Esophagus muscularis mucosa (tissue), 4 donors: ENCODE measurements around the gene ALX3. TPM values are rescaled to one million over a fixed set of nuclear protein-coding genes. Genes with fewer than 3 reads are reported as not detected.
"Not testable (repeated sequence)": the region's sequence is repeated elsewhere in the genome, so short reads cannot be mapped to it uniquely, and the experiment has no call there.

Source experiments
- DNase-seq: peaks from one replicate; pipeline ENCODE4 v3.0.0-alpha.2; 2017; ENCODE audit errors: extremely low spot score
- H3K27ac ChIP-seq, 4 donors: fragments of 200-600 bp; sonication (generic); replicated peaks in 1 of 4; 1 replicate in 3 of 4; 2 replicates in 1 of 4; pipeline ENCODE4 v1.5.1; 2016 to 2019; ENCODE audit warnings: mild to moderate bottlenecking in 1 of 4
- H3K27me3 ChIP-seq, 4 donors: fragments of 200-600 bp; sonication (generic); one replicate each; pipeline versions ENCODE4 v1.5.1 to v1.6.0; 2016 to 2019
- H3K36me3 ChIP-seq, 4 donors: fragments of 200-600 bp; sonication (generic); one replicate each; pipeline ENCODE4 v1.5.1; 2016 to 2019
- H3K4me1 ChIP-seq, 4 donors: fragments of 200-600 bp; sonication (generic); one replicate each; pipeline ENCODE4 v1.5.1; 2016 to 2019
- H3K4me3 ChIP-seq, 4 donors: fragments of 200-600 bp; sonication (generic); 1 replicate in 2 of 4; 2 replicates in 2 of 4; pipeline ENCODE4 v1.5.1; 2016 to 2019; ENCODE audit warnings: mild to moderate bottlenecking in 4 of 4, moderate library complexity in 1 of 4
- H3K9me3 ChIP-seq, 4 donors: fragments of 200-600 bp; sonication (generic); 1 replicate in 3 of 4; 2 replicates in 1 of 4; pipeline ENCODE4 v1.5.1; 2016 to 2019
- CTCF ChIP-seq, 3 experiments: fragments of 200-600 bp in 2 of 3; fragments of 450-650 bp in 1 of 3; sonication (generic) in 2 of 3; IDR thresholded peaks; one replicate each; pipeline ENCODE4 v1.5.1; 2017 to 2019; ENCODE audit warnings: antibody characterized with exemption in 3 of 3, mild to moderate bottlenecking in 2 of 3, moderate library complexity in 1 of 3
- EP300 ChIP-seq: sonication (generic); formaldehyde crosslinking; IDR thresholded peaks from one replicate; pipeline ENCODE4 v1.6.1; 2017; ENCODE audit warnings: antibody characterized with exemption
- POLR2A ChIP-seq: fragments of 450-650 bp; IDR thresholded peaks from one replicate; pipeline ENCODE4 v1.6.1; 2017; ENCODE audit warnings: antibody characterized with exemption, moderate library complexity, mild to moderate bottlenecking, low read depth
- POLR2AphosphoS5 ChIP-seq, 2 donors: sonication (generic); formaldehyde crosslinking; IDR thresholded peaks; one replicate each; pipeline ENCODE4 v1.6.1; 2017; ENCODE audit warnings: antibody characterized with exemption in 2 of 2
- WGBS: methylation state at CpG from one replicate; pipeline ENCODE4 v1.1.5; 2018; 5-methylcytosine and 5-hydroxymethylcytosine counted together
- intact Hi-C: fragments of 100-400 bp; cut with DNase I; formaldehyde crosslinking; loops from one replicate; pipeline ENCODE4 v1.15.1; 2023
- total RNA-seq, 4 donors: library from RNA; depleted of rRNA; stranded (reverse); fragments of >200 nt; gene quantifications; one replicate each; pipeline versions ENCODE4 v1.1.0 to v1.2.1, GENCODE V29; 2016

ALX3 gene
- total RNA-seq, 4 donors from 2014 or later = not detected

GRCh38 chr1:110034451-110035235 lies 35.8 kb downstream of the ALX3 start, which contains the start of gene STRIP1:
TSS of gene STRIP1 (plus strand) at chr1:110034624. CDS start at chr1:110034638, 14 bp downstream.
- intact Hi-C loops = no loop called here
- Histone ChIP-seq H3K27me3 (no peaks in the 10 kb centered on the region), H3K27ac (peak within 1 kb of the TSS; percentile 88 to 97 (median 90)), H3K36me3 (peaks cover 17 to 22% (median 20%) of the 10 kb centered on the region in 4 donors), H3K4me3 (peak within 1 kb of the TSS; percentile 79 to 99 (median 94)), H3K9me3 (no peaks in the 10 kb centered on the region), H3K4me1 (peaks cover 15 to 29% (median 27%) of the 10 kb centered on the region in 4 donors)
- DNase-seq = peak; percentile 98
- no peak for TF ChIP-seq EP300
- peak; percentile 78 to 85 for TF ChIP-seq POLR2AphosphoS5 (IDR thresholded peaks at IDR 0.05)
- TF ChIP-seq CTCF (IDR thresholded peaks at IDR 0.05) = peak in 1 of 3 experiments; percentile 31
- TF ChIP-seq POLR2A = no peak
- under 1% methylated on average over 16 of the region's 66 CpGs for WGBS

GRCh38 chr1:110034040-110034450 lies 36.4 kb downstream of the ALX3 start:
- H3K4me3 ChIP-seq = peak overlapping the region; percentile 79 to 99 (median 94)
- H3K27ac ChIP-seq = peak overlapping the region; percentile 88 to 97 (median 90)
- no peaks in the 10 kb centered on the region for H3K27me3 ChIP-seq
- TF ChIP-seq EP300 (no peak), CTCF (IDR thresholded peaks at IDR 0.05) (no peak), POLR2A (no peak), POLR2AphosphoS5 (IDR thresholded peaks at IDR 0.05) (no peak)
- intact Hi-C loops = no loop called here
- peaks cover 15 to 32% (median 28%) of the 10 kb centered on the region in 4 donors for H3K4me1 ChIP-seq
- DNase-seq = no peak
- 48% methylated on average over 4 of the region's 4 CpGs for WGBS
- no peaks in the 10 kb centered on the region for H3K9me3 ChIP-seq
- peaks cover 11 to 16% (median 14%) of the 10 kb centered on the region in 4 donors for H3K36me3 ChIP-seq

GRCh38 chr1:110033421-110033820 lies 37.1 kb downstream of the ALX3 start:
- H3K4me3 ChIP-seq = no peak overlapping the region
- WGBS = 93% methylated on average over 5 of the region's 5 CpGs
- H3K4me1 ChIP-seq = peaks cover 15 to 32% (median 28%) of the 10 kb centered on the region in 4 donors
- H3K27me3 ChIP-seq = no peaks in the 10 kb centered on the region
- no peak for DNase-seq
- intact Hi-C loops = no loop called here
- H3K9me3 ChIP-seq = no peaks in the 10 kb centered on the region
- TF ChIP-seq POLR2AphosphoS5 (IDR thresholded peaks at IDR 0.05) (no peak), EP300 (no peak), CTCF (IDR thresholded peaks at IDR 0.05) (no peak), POLR2A (no peak)
- H3K27ac ChIP-seq = no peak overlapping the region
- peaks cover 5 to 10% (median 8%) of the 10 kb centered on the region in 4 donors for H3K36me3 ChIP-seq

- H3K27me3 ChIP-seq = no peaks in the 10 kb centered on the region
- H3K27ac ChIP-seq = no peak overlapping the region
- peaks cover 15 to 32% (median 28%) of the 10 kb centered on the region in 4 donors for H3K4me1 ChIP-seq
- H3K9me3 ChIP-seq = no peaks in the 10 kb centered on the region
- intact Hi-C loops = no loop called here
- no peak for DNase-seq
- H3K4me3 ChIP-seq = no peak overlapping the region
- 98% methylated on average over 2 of the region's 2 CpGs for WGBS
- no peaks in the 10 kb centered on the region for H3K36me3 ChIP-seq
- TF ChIP-seq EP300 = no peak
- no peak for TF ChIP-seq CTCF (IDR thresholded peaks at IDR 0.05)
- TF ChIP-seq POLR2AphosphoS5 (IDR thresholded peaks at IDR 0.05) = no peak
- TF ChIP-seq POLR2A = no peak
These were observed 38.1 kb downstream of the ALX3 start for GRCh38 chr1:110032327-110032726.

- H3K27ac ChIP-seq, intact Hi-C loops, H3K27me3 ChIP-seq, H3K36me3 ChIP-seq, DNase-seq, H3K9me3 ChIP-seq: not testable (repeated sequence)
- WGBS = 80% methylated on average over 4 of the region's 4 CpGs
- Histone ChIP-seq H3K4me3 (peak overlapping the region in 1 of 4 donors; percentile 19), H3K4me1 (peaks cover 5 to 18% (median 14%) of the 10 kb centered on the region in 4 donors)
These were observed 39.8 kb downstream of the ALX3 start for GRCh38 chr1:110030687-110031086.
